HepG2 (cell line): Measurements from ENCODE around the gene ESRP2. TPM values are rescaled to one million over a fixed set of nuclear protein-coding genes. Genes with fewer than 3 reads are reported as not detected.

Source experiments
- BRD4 ChIP-seq: sonication (generic); formaldehyde crosslinking; IDR thresholded peaks from 2 replicates; pipeline ENCODE4 v1.4.0; 2020; ENCODE audit warnings: missing genetic modification reagents
- ESRRA ChIP-seq: sonication (generic); formaldehyde crosslinking; IDR thresholded peaks from 2 replicates; pipeline ENCODE4 v1.5.1; 2020; ENCODE audit warnings: mild to moderate bottlenecking, low read depth, missing genetic modification reagents
- GABPB1 ChIP-seq: IDR thresholded peaks from 2 replicates; pipeline ENCODE4 v1.6.1; 2016; ENCODE audit warnings: mild to moderate bottlenecking, missing genetic modification reagents, moderate library complexity, missing compliant biosample characterization
- MBD4 ChIP-seq: IDR thresholded peaks from 2 replicates; pipeline ENCODE4 v1.6.1; 2012; ENCODE audit warnings: low read length, inconsistent platforms, borderline replicate concordance
- NFRKB ChIP-seq: fragments of 450-650 bp; IDR thresholded peaks from 2 replicates; pipeline ENCODE4 v1.6.1; 2017
- SATB2 ChIP-seq: sonication (generic); formaldehyde crosslinking; IDR thresholded peaks from 2 replicates; pipeline ENCODE4 v1.5.0; 2020; ENCODE audit warnings: missing genetic modification reagents
- SMAD3 ChIP-seq: sonication (generic); formaldehyde crosslinking; IDR thresholded peaks from 2 replicates; pipeline ENCODE4 v1.4.0; 2020; ENCODE audit warnings: missing genetic modification reagents
- ZBTB1 ChIP-seq: sonication (generic); formaldehyde crosslinking; IDR thresholded peaks from 2 replicates; pipeline ENCODE4 v1.4.0; 2020; ENCODE audit warnings: missing genetic modification reagents, borderline replicate concordance
- ZNF160 ChIP-seq: sonication (generic); formaldehyde crosslinking; IDR thresholded peaks from 2 replicates; pipeline ENCODE4 v1.8.0; 2022; ENCODE audit warnings: mild to moderate bottlenecking, inconsistent platforms, missing genetic modification reagents
- ZNF737 ChIP-seq: sonication (generic); formaldehyde crosslinking; IDR thresholded peaks from 2 replicates; pipeline ENCODE4 v1.5.0; 2020; ENCODE audit warnings: missing genetic modification reagents, mild to moderate bottlenecking, borderline replicate concordance
- ZSCAN29 ChIP-seq: sonication (generic); formaldehyde crosslinking; conservative IDR thresholded peaks from 2 replicates; pipeline ENCODE4 v1.4.0; 2020; ENCODE audit warnings: mild to moderate bottlenecking, missing genetic modification reagents
- polyA plus RNA-seq, 8 experiments: library from polyadenylated mRNA; depleted of rRNA in 3 of 8; stranded (reverse) in 7 of 8; unstranded in 1 of 8; fragments of >200 nt; fragmentation: Illumina TruSeq in 4 of 8; extraction: Trizol in 4 of 8; gene quantifications; 2 replicates each; pipeline versions ENCODE4 v1.2.1 to v1.2.3, GENCODE V29; 2011 to 2016; ENCODE audit warnings: low read depth in 4 of 8, missing spikeins in 1 of 8, mixed read lengths in 1 of 8; ENCODE audit not compliant: insufficient read depth in 1 of 8
- total RNA-seq, 5 experiments: library from RNA; depleted of rRNA; stranded (reverse); fragments of >200 nt; fragmentation: Illumina TruSeq; extraction: Trizol; gene quantifications; 2 replicates each; pipeline ENCODE4 v1.2.3, GENCODE V29; 2016; ENCODE audit warnings: low read depth in 1 of 5
- TF ChIP-seq, protein P1 (sequence below): sonication (generic); formaldehyde crosslinking; IDR thresholded peaks from 2 replicates; pipeline ENCODE4 v1.5.1; 2020; ENCODE audit warnings: mild to moderate bottlenecking, missing genetic modification reagents, moderate library complexity
- TF ChIP-seq, protein P2 (sequence below): IDR thresholded peaks from 2 replicates; pipeline ENCODE4 v1.4.0; 2020; ENCODE audit warnings: mild to moderate bottlenecking, missing genetic modification reagents
- TF ChIP-seq, protein P3 (sequence below): IDR thresholded peaks from 2 replicates; pipeline ENCODE4 v1.6.1; 2016; ENCODE audit warnings: missing genetic modification reagents, missing compliant biosample characterization
- TF ChIP-seq, protein P4 (sequence below): sonication (generic); formaldehyde crosslinking; IDR thresholded peaks from 2 replicates; pipeline ENCODE4 v1.4.0; 2020; ENCODE audit warnings: missing genetic modification reagents
- TF ChIP-seq, protein P5 (sequence below): sonication (generic); formaldehyde crosslinking; IDR thresholded peaks from 2 replicates; pipeline ENCODE4 v1.9.0; 2021; ENCODE audit warnings: missing genetic modification reagents, mild to moderate bottlenecking, borderline replicate concordance

Gene ESRP2
- total and polyA plus RNA-seq, 2 of the 13 experiments (the other 11 are each of a cell fraction or from before 2014, with no cell fraction given) = 21.1 to 32.4 TPM

DNA sequence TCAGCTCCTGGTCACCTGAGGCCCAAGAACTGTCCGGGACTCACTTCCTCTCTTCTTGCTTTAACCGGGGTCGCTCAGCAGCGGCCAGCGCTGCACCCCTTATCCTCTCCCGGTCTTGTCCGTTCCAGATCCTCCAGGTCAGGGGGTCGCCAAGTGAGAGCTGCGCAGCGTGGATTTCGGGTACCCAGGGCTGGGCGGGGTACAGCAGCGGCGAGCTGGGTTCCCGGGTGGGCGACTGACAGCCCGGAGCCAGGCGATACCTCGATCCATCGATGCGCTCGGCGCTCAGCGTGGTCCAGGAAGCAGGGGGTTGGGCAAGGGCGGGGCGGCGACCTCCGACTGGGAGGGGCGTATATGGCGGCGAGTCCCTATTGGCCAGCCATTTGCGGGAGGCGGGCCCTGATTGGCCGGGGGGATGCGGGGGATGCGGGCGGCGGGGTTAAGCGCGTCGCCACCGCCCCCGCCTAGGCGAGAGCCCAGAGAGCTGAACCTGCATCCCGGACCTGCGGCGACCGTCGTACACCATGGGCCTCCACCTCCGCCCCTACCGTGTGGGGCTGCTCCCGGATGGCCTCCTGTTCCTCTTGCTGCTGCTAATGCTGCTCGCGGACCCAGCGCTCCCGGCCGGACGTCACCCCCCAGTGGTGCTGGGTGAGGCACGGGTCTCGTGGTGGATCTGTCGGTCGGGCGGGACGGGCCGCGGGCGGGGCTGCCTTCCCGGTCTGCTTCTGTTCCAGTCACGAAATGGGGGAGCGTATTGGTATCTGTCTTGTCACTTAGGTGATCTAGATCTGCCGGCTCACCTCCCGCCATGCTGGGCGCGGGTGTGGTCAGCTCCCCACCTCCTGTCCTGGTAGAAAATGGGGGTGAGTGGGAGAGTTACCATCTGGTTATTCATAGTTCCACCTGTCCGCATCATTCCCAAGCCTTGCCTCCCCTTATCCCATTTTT is 9.3 kb upstream of the ESRP2 start, which contains the start of gene PLA2G15 (continued):
- TF ChIP-seq, protein P1, sequence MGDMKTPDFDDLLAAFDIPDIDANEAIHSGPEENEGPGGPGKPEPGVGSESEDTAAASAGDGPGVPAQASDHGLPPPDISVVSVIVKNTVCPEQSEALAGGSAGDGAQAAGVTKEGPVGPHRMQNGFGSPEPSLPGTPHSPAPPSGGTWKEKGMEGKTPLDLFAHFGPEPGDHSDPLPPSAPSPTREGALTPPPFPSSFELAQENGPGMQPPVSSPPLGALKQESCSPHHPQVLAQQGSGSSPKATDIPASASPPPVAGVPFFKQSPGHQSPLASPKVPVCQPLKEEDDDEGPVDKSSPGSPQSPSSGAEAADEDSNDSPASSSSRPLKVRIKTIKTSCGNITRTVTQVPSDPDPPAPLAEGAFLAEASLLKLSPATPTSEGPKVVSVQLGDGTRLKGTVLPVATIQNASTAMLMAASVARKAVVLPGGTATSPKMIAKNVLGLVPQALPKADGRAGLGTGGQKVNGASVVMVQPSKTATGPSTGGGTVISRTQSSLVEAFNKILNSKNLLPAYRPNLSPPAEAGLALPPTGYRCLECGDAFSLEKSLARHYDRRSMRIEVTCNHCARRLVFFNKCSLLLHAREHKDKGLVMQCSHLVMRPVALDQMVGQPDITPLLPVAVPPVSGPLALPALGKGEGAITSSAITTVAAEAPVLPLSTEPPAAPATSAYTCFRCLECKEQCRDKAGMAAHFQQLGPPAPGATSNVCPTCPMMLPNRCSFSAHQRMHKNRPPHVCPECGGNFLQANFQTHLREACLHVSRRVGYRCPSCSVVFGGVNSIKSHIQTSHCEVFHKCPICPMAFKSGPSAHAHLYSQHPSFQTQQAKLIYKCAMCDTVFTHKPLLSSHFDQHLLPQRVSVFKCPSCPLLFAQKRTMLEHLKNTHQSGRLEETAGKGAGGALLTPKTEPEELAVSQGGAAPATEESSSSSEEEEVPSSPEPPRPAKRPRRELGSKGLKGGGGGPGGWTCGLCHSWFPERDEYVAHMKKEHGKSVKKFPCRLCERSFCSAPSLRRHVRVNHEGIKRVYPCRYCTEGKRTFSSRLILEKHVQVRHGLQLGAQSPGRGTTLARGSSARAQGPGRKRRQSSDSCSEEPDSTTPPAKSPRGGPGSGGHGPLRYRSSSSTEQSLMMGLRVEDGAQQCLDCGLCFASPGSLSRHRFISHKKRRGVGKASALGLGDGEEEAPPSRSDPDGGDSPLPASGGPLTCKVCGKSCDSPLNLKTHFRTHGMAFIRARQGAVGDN = peak; percentile 90
- TF ChIP-seq ESRRA (CRISPR knock-in tag) (peak; percentile 39; the same call in 1 of the 2 replicates), GABPB1 (CRISPR knock-in tag) (peak; percentile 91), SMAD3 (peak; percentile 55), MBD4 (no peak), ZBTB1 (CRISPR knock-in tag) (no peak), BRD4 (CRISPR knock-in tag) (no peak; the same call in 1 of the 2 replicates), SATB2 (CRISPR knock-in tag) (no peak), ZNF160 (CRISPR knock-in tag) (peak; percentile 77; the same call in 1 of the 2 replicates), ZNF737 (CRISPR knock-in tag) (no peak), ZSCAN29 (no peak), NFRKB (no peak)
- TF ChIP-seq, protein P2, sequence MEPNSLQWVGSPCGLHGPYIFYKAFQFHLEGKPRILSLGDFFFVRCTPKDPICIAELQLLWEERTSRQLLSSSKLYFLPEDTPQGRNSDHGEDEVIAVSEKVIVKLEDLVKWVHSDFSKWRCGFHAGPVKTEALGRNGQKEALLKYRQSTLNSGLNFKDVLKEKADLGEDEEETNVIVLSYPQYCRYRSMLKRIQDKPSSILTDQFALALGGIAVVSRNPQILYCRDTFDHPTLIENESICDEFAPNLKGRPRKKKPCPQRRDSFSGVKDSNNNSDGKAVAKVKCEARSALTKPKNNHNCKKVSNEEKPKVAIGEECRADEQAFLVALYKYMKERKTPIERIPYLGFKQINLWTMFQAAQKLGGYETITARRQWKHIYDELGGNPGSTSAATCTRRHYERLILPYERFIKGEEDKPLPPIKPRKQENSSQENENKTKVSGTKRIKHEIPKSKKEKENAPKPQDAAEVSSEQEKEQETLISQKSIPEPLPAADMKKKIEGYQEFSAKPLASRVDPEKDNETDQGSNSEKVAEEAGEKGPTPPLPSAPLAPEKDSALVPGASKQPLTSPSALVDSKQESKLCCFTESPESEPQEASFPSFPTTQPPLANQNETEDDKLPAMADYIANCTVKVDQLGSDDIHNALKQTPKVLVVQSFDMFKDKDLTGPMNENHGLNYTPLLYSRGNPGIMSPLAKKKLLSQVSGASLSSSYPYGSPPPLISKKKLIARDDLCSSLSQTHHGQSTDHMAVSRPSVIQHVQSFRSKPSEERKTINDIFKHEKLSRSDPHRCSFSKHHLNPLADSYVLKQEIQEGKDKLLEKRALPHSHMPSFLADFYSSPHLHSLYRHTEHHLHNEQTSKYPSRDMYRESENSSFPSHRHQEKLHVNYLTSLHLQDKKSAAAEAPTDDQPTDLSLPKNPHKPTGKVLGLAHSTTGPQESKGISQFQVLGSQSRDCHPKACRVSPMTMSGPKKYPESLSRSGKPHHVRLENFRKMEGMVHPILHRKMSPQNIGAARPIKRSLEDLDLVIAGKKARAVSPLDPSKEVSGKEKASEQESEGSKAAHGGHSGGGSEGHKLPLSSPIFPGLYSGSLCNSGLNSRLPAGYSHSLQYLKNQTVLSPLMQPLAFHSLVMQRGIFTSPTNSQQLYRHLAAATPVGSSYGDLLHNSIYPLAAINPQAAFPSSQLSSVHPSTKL (CRISPR knock-in tag) = peak; percentile 57
- TF ChIP-seq, protein P3, sequence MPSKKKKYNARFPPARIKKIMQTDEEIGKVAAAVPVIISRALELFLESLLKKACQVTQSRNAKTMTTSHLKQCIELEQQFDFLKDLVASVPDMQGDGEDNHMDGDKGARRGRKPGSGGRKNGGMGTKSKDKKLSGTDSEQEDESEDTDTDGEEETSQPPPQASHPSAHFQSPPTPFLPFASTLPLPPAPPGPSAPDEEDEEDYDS (CRISPR knock-in tag) = peak; percentile 75; the same call in 1 of the 2 replicates
- TF ChIP-seq, protein P4, sequence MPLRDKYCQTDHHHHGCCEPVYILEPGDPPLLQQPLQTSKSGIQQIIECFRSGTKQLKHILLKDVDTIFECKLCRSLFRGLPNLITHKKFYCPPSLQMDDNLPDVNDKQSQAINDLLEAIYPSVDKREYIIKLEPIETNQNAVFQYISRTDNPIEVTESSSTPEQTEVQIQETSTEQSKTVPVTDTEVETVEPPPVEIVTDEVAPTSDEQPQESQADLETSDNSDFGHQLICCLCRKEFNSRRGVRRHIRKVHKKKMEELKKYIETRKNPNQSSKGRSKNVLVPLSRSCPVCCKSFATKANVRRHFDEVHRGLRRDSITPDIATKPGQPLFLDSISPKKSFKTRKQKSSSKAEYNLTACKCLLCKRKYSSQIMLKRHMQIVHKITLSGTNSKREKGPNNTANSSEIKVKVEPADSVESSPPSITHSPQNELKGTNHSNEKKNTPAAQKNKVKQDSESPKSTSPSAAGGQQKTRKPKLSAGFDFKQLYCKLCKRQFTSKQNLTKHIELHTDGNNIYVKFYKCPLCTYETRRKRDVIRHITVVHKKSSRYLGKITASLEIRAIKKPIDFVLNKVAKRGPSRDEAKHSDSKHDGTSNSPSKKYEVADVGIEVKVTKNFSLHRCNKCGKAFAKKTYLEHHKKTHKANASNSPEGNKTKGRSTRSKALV (CRISPR knock-in tag) = no peak
- TF ChIP-seq, protein P5, sequence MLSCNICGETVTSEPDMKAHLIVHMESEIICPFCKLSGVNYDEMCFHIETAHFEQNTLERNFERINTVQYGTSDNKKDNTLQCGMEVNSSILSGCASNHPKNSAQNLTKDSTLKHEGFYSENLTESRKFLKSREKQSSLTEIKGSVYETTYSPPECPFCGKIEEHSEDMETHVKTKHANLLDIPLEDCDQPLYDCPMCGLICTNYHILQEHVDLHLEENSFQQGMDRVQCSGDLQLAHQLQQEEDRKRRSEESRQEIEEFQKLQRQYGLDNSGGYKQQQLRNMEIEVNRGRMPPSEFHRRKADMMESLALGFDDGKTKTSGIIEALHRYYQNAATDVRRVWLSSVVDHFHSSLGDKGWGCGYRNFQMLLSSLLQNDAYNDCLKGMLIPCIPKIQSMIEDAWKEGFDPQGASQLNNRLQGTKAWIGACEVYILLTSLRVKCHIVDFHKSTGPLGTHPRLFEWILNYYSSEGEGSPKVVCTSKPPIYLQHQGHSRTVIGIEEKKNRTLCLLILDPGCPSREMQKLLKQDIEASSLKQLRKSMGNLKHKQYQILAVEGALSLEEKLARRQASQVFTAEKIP (CRISPR knock-in tag) = no peak
